C4-2B (cell line): ENCODE results near the gene RNF112.

Source experiments
- H3K27ac ChIP-seq: fragments of 450-650 bp; 2 replicates; pipeline ENCODE4 v1.5.1; 2017
- ZFX ChIP-seq: fragments of 450-650 bp; IDR thresholded peaks from 2 replicates; pipeline ENCODE4 v1.6.1; 2017
- TF ChIP-seq, protein P1 (sequence below): fragments of 450-650 bp; conservative IDR thresholded peaks from 2 replicates; pipeline ENCODE4 v1.5.1; 2017; ENCODE audit warnings: mild to moderate bottlenecking

The RNF112 gene

DNA sequence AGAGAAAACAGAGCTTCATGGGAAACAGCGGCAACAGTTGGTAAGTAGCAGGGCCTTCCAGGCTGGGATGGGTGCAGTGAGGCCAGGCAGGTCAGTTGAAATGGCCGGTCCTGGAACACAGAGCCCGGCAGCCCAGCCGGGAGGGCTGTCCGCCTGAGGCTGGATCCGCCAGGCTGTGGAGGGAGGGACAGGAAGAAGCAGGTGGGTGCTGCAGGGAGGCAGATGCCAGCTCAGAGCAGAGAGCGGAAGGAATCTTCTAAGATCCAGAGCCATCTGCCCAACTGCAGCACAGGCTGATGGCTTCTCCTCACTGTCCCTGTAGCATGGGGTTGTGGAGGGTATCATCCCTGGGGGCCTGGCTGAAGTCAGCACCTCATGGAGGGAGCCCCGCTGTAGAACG, 599 bp downstream of the RNF112 start:
- no peak overlapping the region for H3K27ac ChIP-seq
- TF ChIP-seq, protein P1, sequence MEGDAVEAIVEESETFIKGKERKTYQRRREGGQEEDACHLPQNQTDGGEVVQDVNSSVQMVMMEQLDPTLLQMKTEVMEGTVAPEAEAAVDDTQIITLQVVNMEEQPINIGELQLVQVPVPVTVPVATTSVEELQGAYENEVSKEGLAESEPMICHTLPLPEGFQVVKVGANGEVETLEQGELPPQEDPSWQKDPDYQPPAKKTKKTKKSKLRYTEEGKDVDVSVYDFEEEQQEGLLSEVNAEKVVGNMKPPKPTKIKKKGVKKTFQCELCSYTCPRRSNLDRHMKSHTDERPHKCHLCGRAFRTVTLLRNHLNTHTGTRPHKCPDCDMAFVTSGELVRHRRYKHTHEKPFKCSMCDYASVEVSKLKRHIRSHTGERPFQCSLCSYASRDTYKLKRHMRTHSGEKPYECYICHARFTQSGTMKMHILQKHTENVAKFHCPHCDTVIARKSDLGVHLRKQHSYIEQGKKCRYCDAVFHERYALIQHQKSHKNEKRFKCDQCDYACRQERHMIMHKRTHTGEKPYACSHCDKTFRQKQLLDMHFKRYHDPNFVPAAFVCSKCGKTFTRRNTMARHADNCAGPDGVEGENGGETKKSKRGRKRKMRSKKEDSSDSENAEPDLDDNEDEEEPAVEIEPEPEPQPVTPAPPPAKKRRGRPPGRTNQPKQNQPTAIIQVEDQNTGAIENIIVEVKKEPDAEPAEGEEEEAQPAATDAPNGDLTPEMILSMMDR: no peak
- TF ChIP-seq ZFX: no peak

DNA sequence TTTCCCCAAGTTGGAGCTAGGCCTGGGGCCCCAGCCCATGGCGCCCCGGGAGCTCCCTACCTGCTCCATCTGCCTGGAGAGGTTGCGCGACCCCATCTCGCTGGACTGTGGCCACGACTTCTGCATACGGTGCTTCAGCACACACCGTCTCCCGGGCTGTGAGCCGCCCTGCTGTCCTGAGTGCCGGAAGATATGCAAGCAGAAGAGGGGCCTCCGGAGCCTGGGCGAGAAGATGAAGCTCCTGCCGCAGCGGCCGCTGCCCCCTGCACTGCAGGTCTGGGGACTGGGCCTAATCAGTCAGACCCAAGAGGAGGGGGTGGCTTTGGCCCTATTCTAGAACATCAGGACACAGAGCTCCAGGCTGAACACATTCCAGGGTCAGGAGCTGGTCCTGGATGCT, 1.5 kb downstream of the RNF112 start:
- TF ChIP-seq ZFX: no peak
- TF ChIP-seq, protein P1: no peak
- no peak overlapping the region for H3K27ac ChIP-seq

DNA sequence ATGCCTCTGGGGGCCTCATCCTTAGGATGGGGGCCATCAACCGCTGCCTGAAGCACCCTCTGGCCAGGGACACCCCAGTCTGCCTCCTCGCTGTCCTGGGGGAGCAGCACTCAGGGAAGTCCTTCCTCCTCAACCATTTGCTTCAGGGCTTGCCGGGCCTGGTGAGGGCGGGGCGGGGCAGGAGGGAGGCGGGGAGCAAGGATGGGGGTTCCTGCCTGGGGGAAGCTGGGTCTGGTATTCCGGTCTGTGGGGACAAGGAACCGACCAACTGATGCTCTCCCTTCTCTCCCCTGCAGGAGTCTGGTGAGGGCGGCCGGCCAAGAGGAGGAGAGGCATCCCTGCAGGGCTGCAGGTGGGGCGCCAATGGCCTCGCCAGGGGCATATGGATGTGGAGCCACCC, 2.0 kb downstream of the RNF112 start:
- TF ChIP-seq, protein P1: no peak
- no peak for TF ChIP-seq ZFX
- no peak overlapping the region for H3K27ac ChIP-seq

DNA sequence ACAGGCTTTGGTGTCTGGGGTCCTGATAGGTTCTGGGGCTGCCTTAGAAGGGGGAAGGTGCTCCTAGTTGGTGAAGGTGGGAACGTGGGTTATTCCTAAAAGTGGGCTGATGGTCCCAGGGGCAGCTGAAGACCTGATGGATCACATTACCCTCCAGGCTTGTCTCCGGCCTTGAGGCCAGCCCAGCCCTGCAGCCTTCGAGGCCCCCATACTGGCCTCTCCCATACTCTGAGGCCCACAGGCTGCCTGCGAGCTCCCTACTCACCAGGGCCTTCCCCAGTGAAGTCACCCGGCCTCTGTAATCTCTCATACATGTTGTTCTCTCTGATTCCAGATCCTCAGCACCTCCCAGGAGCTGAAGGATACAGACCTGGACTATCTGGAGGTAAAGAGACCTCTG, 2.7 kb downstream of the RNF112 start:
- TF ChIP-seq, protein P1: no peak
- no peak for TF ChIP-seq ZFX
- no peak overlapping the region for H3K27ac ChIP-seq

DNA sequence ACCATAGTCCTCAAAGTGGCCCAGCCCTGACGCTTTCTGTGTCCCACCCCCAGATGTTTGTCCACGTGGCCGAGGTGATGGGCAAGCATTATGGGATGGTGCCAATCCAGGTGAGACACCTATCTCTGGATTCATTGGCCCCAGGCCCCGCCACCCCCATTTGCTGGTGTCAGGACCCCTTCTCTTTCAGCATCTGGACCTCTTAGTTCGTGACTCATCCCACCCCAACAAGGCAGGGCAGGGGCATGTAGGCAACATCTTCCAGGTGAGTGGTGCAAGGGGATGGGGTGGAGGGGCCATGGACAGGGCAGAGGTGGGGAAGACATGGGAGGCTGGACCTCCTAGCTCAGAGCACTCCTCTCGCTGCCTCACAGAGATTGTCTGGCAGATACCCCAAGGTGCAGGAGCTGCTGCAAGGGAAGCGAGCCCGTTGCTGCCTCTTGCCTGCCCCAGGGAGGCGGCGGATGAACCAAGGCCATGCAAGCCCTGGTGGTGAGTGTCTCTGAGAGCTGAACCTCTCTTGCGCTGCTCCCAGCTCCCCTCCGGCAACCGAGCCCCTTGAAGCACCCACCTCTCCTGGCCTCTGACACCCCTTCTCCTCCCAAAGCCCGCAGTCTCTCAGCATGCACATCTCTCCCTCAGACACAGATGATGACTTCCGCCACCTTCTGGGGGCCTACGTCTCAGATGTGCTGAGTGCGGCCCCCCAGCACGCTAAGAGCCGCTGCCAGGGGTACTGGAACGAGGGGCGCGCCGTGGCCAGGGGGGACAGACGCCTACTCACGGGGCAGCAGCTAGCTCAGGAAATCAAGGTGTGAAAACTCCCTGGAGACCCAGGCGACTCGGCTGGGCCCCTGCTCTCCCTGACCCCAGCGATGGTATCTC, 3.6 kb downstream of the RNF112 start:
- no peak overlapping the region for H3K27ac ChIP-seq
- TF ChIP-seq, protein P1: no peak
- TF ChIP-seq ZFX: no peak

DNA sequence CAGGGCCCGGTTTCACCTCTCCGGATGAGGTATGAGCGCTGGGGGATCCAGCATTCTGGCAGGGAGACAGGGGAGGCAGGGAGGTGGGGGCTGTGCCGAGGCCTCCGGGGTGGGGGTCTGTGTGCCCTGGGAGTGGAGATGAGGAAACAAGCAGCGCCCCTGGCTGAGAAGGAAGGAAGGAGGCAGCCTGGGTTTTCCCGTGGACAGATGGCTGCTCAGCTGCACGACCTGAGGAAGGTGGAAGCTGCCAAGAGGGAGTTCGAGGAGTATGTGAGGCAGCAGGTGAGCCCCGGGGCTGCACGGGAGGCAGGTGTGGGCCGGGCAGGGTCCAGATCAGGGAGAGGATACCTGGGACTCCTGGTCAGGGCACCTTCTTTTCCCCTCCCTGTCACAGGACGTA, 4.3 kb downstream of the RNF112 start:
- TF ChIP-seq, protein P1: no peak
- TF ChIP-seq ZFX: no peak

DNA sequence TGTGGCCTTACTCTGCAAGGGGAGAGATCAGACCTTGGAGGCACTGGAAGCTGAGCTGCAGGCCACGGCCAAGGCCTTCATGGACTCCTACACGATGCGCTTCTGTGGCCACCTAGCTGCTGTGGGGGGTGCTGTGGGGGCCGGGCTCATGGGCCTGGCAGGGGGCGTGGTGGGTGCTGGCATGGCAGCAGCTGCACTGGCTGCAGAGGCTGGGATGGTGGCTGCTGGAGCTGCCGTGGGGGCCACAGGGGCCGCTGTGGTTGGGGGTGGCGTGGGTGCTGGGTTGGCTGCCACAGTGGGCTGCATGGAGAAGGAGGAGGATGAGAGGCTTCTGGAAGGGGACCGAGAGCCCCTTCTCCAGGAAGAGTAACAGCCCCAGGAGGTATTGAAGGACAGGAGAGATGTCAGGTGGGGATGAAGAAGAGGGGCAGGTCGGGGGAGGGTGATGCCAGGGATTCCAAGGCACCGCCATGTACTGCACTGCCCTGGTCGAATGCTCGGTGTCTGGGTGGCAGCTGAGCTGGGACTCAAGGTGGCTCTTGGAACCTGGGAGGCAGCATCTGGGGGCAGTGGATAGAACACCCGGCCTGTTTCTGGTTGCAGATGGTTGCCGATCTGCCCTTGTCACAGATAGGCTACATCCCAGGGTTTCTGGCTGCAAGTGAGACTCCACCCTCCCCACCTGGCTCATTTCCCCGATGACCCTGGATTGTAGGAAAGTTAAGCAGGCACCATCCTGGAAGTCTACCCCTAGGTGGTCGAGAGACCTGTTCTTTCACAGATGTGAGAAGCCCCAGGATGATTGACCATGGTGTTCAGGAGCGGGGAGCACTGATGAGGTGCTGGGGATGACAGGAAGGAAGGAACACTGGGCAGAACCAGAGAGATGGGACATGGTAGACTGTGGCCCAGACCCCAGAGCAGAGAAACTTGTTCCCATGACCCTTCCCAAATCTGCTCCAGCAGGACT, 5.1 kb downstream of the RNF112 start:
- H3K27ac ChIP-seq: no peak overlapping the region
- TF ChIP-seq, protein P1: no peak
- TF ChIP-seq ZFX: no peak

More for the DNA sequence above, 4.3 kb downstream of the RNF112 start:
- no peak overlapping the region for H3K27ac ChIP-seq
